SK-MEL-5 (cell line): ENCODE results near the gene TOM1. TPM values are rescaled to one million over a fixed set of nuclear protein-coding genes. Genes with fewer than 3 reads are reported as not detected.

ENCODE experiments used
- DNase-seq: peaks from one replicate; pipeline ENCODE4 v3.0.0-alpha.2; 2016; ENCODE audit warnings: low read depth, low spot score
- in situ Hi-C: cut with HindIII; loops from 2 replicates; pipeline ENCODE4 v1.10.0; 2016; ENCODE audit warnings: low sequenced_read_pairs, high pct_unique_total_duplicates, low pct_unique_long_range_greater_than_20kb
- polyA plus RNA-seq, 2 experiments: library from polyadenylated mRNA; depleted of rRNA; stranded (reverse); fragments of >200 nt; gene quantifications; 2 replicates each; pipeline ENCODE4 v1.2.3, GENCODE V29; 2015
- total RNA-seq: library from RNA; depleted of rRNA; stranded (reverse); fragments of >200 nt; shearing (Covaris generic); gene quantifications from 2 replicates; pipeline ENCODE4 v1.2.3, GENCODE V29; 2014; rRNA removed

The TOM1 gene
- total RNA-seq, result 63.2 and 73.1 TPM in 2 replicates
- 70.0 and 71.2 TPM in 2 replicates for polyA plus RNA-seq (2015; cell fraction: cytosol; rRNA removed)
- polyA plus RNA-seq (2015; cell fraction: nucleus; rRNA removed), result 60.6 and 71.7 TPM in 2 replicates

DNA sequence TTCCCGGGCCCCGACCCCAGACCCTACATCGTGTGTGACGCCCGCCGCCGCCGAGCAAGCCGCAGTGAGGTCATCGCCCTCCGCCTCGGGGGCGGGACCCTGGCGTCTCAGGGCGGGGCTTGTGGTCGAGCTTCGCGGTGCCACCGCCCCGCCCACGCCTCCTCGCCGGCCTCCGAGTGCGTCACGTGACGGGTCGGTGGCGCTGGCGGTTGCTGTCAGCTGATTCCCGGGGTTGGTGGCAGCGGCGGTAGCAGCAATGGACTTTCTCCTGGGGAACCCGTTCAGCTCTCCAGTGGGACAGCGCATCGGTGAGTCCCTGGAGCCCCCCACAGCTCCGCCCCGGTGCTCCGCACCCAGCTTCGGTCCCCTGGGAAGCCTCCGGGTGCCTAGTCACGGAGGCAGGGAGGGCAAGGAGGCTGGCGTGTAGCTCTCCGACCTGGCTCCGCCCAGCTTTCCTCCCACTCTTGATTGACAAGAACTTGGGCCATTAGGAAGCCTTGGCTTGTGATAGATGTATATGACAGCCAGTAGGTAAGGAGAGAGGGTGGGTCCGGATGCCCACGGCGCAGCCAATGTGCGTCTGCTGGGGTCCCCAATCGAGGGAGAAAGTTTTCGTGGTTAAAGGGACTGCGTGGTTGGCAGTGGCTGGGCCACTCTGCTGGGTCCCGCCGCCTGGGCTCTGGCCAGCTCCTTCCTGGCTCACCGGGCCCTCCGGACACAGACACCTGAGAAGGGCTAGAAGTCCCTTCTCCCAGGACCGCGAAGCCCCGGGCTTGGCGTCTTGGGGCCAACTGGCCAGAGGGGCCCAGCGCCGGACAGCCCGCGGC is at the start of gene TOM1:
TOM1 (plus strand) TSS at position 222 of the 827 bp plus-strand sequence; CDS start at position 257, 35 bp downstream.
- in situ Hi-C loops, result no loop called here
- DNase-seq, result peak; percentile 99

DNA sequence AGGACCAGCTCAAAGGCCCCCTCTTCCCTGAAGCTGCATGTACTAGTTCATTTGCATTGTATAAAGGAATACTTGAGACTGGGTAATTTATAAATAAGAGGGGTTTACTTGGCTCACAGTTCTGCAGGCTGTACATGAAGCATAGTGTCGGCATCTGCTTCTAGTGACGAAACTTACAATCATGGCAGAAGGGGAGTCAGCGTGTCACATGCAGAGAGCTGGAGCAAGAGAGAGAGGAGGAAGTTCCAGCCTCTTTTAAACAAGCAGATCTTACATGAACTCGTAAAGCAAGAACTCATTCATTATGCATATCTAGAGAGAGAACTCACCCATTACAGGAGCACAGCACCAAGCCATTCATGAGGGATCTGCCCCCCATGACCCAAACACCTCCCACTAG is 49.5 kb upstream of the TOM1 start:
- in situ Hi-C loops, result no loop called here
- DNase-seq, result no peak

DNA sequence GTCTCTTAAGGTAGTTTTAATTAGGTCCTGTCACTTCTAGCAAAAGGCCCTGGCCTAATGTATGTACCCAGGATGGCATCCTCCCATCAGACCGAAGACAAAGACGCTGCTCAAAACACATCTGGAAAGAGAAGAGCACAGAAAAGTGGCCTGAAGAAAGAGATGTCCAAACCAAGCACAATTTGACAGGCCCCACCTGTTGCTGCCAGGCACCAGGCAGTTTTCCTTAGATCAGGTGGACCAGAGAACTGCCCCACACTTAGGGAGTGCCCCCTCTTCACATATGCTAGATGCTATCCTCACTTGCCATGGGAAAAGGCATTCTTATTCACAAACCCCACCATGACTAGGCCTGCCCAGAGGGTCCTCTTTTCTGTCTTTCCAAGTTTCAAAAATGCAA is 45.7 kb upstream of the TOM1 start:
- in situ Hi-C loops, result no loop called here
- DNase-seq, result no peak

DNA sequence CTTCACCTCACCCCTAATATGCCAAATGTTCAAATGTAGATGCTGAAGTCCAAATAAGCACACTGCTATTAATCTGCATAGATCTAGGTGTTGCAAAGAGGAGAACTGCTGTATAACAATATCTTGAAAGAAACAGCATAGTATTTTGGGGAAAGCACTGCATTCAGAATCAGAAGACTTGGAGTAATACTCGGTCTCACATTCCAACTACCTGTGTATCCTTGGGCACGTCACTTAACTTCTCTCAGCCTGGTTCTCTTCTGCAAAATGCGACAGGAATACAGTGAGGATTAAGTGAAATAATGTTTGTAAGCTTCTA is 42.7 kb upstream of the TOM1 start:
- no peak for DNase-seq
- in situ Hi-C loops, result no loop called here

GRCh38 chr22:35257321-35258190 is 42.1 kb upstream of the TOM1 start, which contains the start of gene HMGXB4:
TSS of gene HMGXB4 (plus strand) at chr22:35257493. CDS start at chr22:35262391, 4,898 bp downstream.
- peak; percentile 89 for DNase-seq
- in situ Hi-C loops, result no loop called here

- in situ Hi-C loops, result no loop called here
- DNase-seq, result peak; percentile 6
Observed at GRCh38 chr22:35258191-35258988, 41.3 kb upstream of the TOM1 start.

DNA sequence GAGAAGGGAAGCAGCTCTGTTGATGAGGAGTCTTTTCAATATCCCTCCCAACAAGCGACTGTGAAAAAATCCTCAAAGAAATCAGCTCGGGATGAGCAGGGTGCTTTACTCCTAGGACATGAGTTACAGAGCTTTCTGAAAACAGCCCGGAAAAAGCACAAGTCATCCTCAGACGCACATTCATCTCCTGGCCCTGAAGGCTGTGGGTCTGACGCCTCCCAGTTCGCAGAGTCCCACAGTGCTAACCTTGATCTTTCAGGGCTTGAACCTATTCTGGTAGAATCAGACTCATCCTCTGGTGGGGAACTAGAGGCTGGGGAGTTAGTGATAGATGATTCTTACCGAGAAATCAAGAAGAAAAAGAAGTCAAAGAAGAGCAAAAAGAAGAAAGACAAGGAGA is 34.7 kb upstream of the TOM1 start:
- DNase-seq, result no peak
- in situ Hi-C loops, result no loop called here

DNA sequence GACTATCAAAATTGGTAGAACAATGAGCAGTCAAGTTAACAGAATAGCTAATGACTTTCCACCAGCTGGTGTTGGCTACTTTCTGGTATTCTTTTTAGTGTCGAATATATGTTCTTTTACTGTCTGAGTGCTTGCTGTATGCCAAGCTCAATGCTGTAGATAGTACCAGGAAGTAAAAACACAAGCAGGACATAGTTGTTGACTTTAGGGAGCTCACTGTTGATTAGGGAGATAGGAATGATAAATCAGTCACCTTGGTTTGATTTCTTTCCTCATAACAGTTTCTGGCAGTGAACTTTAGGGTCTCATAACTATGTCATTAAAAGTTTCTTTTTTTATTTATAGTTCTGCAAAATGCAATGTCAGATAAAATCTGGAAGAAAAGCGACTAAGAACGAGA is 33.4 kb upstream of the TOM1 start:
- in situ Hi-C loops, result no loop called here
- no peak for DNase-seq

- in situ Hi-C loops, result no loop called here
- DNase-seq, result no peak
Observed at GRCh38 chr22:35269630-35270029, 30.1 kb upstream of the TOM1 start.

DNA sequence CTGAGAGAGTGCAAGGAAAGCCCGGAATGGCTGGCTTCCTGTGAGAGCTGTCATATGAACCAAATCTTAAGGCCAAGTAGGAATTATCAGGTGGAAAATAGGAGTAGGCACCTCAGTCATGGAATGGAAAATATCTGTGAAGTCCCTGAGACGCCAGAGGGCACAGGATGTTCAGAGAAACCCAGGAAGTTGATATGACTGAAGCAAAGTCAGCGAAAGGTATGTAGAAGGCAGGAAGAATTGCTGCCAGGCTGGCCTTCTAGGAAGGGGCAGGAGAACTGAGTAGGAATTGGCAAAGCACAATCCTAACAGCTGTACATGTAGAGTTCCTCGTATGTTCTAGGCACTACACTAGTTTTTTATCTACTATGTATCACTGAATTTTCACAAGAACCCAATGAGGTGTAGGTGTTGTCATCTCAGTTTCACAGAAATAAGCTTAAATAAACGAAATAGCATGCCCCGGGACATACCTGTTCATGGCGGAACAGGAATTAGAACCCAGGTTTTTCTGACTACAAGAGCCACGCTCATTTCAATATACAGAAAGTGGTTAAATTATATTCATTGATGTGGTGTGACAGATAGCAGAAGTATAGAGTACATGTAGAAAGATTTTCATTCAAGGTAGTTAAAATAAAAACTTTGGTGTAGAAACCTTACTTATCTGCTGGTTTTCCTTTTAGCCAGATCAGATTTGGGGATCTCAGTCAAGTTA is 25.4 kb upstream of the TOM1 start:
- in situ Hi-C loops, result no loop called here
- DNase-seq, result no peak

DNA sequence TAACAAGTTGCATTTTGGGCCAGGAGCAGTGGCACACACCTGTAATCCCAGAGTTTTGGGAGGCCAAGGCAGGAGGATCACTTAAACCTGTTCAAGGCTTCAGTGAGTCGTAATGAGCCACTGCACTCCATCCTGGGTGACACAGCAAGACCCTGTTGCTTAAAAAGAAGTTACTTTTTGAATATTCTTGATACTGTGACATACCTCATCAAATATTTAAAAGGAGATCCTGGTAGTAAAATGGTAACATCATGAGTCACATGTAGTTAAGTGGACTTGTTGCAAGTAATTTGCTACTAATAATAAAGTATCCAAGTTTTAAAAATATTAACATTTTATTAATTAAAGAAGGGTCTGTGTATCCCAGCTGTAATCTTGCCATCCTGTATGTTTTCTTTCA is 24.1 kb upstream of the TOM1 start:
- in situ Hi-C loops, result no loop called here
- DNase-seq, result no peak

DNA sequence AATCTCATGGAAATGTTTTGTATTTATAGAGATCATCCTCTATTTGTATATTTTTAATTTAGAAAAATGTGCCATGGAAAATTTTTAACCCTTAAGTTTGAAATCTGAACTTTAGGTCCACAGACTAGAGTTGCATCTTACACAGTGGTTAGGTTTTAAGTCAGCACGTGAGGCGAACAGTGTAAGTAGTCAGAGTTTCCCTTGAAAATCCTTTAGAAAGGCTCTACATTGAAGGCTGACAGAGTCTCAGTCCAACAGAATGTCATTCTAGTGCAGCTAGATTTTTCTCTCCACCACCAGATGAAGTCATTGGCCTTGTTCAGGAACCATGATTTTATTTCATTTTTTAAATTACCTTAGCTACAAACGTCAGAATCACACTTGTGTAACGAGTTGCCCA is 23.7 kb upstream of the TOM1 start:
- DNase-seq, result no peak
- in situ Hi-C loops, result no loop called here

DNA sequence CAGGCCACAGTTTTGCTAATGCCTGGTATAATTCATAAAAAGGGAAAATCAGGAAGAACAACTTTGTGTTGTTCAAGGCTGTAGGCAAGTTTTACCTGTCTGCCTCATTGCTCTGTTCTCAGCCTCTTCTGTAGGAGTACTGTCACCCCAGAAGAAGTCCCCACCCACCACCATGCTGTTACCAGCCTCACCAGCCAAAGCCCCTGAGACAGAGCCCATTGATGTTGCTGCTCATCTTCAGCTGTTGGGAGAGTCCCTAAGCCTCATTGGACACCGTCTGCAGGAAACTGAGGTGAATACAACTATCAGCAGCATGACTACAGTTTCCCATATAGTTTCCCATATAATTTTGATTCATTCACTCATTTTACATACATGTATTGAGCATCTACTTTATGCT is 11.6 kb upstream of the TOM1 start:
- no peak for DNase-seq
- in situ Hi-C loops, result no loop called here

DNA sequence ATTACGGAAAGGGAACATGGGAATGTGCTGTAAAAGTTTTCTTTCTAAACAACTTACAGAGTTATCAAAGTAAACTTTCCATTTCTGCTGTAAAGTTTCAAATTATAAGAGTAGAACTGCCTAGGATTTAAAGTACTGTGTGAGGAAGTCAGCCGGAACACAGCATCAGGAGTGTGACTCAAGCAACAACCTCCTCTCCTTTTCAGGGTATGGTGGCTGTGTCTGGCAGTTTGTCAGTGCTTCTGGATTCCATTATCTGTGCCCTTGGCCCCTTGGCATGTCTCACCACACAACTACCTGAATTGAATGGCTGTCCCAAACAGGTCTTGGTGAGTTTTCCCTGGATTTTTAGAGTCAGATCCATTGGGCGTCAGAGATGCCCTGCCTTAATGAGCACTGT is 6.9 kb upstream of the TOM1 start:
- DNase-seq, result no peak
- in situ Hi-C loops, result no loop called here

GRCh38 chr22:35296051-35296450 is 3.6 kb upstream of the TOM1 start:
- in situ Hi-C loops, result no loop called here
- DNase-seq, result no peak

- in situ Hi-C loops, result no loop called here
- peak; percentile 67 for DNase-seq
Observed at GRCh38 chr22:35299217-35299672, 449 bp upstream of the TOM1 start.

DNA sequence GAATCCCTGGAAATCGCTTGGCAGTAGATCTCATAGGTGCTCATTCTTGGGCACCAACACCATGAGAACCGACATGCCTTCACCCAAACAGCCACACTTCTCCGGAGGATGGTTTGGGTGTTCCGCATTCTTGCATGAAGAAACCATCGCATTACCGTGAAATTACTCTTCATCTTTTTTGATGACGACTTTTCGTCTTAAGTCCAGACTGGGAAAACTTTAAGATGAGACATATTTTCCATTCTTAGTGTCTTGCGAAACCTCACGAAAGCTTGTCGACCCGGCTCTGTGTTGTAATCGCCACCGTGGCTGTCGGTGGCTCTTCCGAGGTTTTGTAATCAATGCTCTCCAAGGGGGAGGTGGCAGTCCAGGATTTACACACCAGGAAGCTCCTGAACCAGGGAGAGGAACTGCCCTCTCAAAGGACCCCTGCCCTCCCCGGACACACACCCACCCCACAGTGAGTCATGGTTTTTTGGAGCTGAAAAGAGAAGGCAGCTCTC is 1.7 kb downstream of the TOM1 start:
- DNase-seq, result peak; percentile 25
- in situ Hi-C loops, result no loop called here
